Measurements from ENCODE around the gene PTPN21.

DNA sequence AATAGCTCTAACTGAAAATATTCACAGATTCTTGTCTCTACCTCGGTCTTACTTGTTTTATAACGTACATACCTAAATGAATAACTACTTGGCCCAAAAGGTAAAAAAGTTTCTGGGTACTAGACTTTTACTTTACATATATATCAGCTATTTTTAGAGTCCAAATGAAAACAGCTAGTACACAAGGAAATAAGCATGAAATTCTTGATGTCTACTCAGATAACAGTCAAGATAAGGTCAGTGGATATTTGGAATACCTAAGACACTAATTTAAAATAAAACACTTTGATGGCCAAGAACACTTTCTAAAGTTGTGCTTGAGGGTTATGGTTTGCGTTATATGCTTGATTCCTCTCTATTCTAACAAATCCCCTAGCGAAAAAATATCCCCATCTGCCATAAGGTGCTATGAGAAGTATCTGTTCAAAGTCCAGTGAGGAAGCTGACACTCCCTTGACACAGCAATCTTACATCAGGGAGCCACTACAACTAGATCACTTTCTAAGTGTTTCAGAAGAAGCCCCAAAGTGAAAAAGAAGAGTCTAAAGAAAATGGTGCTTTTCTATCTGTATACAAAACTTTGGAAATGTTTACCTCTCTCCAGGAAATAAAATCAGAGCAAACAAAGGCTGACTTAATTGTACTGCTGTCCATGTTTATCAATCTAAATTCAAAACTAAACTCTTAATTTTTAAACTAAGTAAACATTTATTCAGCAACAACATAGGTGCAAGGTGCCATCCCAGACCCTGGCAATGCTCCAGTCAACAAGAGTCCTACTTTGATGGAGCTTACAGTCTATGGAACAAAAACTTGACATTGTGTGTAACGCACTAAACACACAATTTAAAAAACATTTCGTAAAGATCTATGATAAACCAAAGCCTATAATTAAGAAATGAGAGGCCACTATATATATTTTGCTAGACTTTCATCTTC lies 11.7 kb downstream of the PTPN21 start:
- TF ChIP-seq, protein P1, sequence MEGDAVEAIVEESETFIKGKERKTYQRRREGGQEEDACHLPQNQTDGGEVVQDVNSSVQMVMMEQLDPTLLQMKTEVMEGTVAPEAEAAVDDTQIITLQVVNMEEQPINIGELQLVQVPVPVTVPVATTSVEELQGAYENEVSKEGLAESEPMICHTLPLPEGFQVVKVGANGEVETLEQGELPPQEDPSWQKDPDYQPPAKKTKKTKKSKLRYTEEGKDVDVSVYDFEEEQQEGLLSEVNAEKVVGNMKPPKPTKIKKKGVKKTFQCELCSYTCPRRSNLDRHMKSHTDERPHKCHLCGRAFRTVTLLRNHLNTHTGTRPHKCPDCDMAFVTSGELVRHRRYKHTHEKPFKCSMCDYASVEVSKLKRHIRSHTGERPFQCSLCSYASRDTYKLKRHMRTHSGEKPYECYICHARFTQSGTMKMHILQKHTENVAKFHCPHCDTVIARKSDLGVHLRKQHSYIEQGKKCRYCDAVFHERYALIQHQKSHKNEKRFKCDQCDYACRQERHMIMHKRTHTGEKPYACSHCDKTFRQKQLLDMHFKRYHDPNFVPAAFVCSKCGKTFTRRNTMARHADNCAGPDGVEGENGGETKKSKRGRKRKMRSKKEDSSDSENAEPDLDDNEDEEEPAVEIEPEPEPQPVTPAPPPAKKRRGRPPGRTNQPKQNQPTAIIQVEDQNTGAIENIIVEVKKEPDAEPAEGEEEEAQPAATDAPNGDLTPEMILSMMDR (IDR thresholded peaks at IDR 0.05), result no peak
- TF ChIP-seq POLR2AphosphoS5 (IDR thresholded peaks at IDR 0.05; ENCODE audit: low read depth, low read length) (no peak), TCF7L2 (IDR thresholded peaks at IDR 0.05; ENCODE audit: low read depth, low read length) (no peak), SIN3A (IDR thresholded peaks at IDR 0.05; ENCODE audit: borderline replicate concordance, insufficient read depth, low read depth, low read length) (no peak)
- TF ChIP-seq, protein P2, sequence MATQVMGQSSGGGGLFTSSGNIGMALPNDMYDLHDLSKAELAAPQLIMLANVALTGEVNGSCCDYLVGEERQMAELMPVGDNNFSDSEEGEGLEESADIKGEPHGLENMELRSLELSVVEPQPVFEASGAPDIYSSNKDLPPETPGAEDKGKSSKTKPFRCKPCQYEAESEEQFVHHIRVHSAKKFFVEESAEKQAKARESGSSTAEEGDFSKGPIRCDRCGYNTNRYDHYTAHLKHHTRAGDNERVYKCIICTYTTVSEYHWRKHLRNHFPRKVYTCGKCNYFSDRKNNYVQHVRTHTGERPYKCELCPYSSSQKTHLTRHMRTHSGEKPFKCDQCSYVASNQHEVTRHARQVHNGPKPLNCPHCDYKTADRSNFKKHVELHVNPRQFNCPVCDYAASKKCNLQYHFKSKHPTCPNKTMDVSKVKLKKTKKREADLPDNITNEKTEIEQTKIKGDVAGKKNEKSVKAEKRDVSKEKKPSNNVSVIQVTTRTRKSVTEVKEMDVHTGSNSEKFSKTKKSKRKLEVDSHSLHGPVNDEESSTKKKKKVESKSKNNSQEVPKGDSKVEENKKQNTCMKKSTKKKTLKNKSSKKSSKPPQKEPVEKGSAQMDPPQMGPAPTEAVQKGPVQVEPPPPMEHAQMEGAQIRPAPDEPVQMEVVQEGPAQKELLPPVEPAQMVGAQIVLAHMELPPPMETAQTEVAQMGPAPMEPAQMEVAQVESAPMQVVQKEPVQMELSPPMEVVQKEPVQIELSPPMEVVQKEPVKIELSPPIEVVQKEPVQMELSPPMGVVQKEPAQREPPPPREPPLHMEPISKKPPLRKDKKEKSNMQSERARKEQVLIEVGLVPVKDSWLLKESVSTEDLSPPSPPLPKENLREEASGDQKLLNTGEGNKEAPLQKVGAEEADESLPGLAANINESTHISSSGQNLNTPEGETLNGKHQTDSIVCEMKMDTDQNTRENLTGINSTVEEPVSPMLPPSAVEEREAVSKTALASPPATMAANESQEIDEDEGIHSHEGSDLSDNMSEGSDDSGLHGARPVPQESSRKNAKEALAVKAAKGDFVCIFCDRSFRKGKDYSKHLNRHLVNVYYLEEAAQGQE (IDR thresholded peaks at IDR 0.05; ENCODE audit: insufficient read depth in 1 of 2, low read depth in 2 of 2, low read length in 1 of 2), result no peak
